Fibroblast of gingiva (primary cell): ENCODE measurements around the gene SMOC1.

ENCODE experiments used
- DNase-seq: peaks from one replicate; pipeline ENCODE4 v3.0.0-alpha.2; 2011; ENCODE audit warnings: low read depth

The SMOC1 gene, protein sequence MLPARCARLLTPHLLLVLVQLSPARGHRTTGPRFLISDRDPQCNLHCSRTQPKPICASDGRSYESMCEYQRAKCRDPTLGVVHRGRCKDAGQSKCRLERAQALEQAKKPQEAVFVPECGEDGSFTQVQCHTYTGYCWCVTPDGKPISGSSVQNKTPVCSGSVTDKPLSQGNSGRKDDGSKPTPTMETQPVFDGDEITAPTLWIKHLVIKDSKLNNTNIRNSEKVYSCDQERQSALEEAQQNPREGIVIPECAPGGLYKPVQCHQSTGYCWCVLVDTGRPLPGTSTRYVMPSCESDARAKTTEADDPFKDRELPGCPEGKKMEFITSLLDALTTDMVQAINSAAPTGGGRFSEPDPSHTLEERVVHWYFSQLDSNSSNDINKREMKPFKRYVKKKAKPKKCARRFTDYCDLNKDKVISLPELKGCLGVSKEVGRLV

GRCh38 chr14:69879175-69880043, at the start of gene SMOC1:
Gene SMOC1 (plus strand): TSS chr14:69879416. CDS start chr14:69879679, 263 bp downstream.
- peak; percentile 63 for DNase-seq

- no peak for DNase-seq
Measured at GRCh38 chr14:69838881-69839416, 40.3 kb upstream of the SMOC1 start.

DNA sequence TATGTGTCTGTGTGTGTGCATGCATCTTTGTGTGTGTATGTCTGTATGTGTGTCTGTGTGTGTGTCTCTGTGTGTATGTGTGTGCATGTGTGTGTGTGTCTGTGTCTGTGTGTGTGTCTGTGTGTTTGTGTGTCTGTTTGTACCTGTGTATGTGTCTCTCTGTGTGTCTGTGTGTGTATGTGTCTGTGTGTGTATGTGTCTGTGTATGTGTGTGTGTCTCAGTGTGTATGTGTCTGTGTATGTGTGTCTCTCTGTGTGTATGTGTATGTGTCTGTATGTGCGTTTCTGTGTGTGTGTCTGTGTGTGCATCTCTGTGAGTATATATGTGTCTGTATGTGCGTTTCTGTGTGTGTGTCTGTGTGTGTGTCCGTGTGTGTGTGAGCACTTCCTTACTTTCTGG, 39.6 kb upstream of the SMOC1 start:
- DNase-seq: no peak

- DNase-seq: no peak
Measured at GRCh38 chr14:69841656-69842055, 37.6 kb upstream of the SMOC1 start.

DNA sequence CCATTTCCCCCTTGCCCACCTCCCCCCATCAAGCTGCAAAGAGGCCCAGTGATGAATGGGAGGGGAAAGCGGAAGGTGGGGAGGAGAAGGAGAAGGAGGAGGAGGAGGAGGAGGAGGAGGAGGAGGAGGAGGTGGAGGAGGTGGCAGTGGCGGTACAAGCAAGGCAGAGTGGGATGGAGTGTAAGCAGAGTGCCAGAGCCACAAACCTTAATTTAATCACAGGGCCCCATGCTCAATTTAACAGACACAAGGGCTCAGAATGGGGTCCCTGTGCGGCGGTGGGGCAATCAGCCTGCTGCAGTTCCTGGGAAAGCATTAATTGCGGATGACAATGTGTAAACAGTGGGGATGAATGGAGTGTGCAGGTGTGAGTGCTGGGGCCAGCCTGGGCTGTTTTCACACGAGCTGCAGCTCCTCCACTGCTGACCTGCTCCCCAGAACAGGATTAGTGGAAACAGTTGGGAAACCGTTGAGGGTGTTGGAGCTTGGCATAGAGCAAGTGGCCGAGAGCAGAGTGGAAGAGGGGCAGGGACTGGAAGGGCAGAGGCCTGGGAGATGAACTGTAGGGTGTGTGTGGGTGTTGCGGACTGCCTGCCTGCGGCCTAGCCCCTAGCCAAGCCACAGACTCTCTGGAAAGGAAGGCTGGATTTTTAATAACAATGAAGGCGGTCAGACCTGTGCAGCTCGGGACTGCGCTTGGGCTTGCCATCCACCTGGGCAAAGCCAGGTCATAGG, 36.4 kb upstream of the SMOC1 start:
- no peak for DNase-seq

DNA sequence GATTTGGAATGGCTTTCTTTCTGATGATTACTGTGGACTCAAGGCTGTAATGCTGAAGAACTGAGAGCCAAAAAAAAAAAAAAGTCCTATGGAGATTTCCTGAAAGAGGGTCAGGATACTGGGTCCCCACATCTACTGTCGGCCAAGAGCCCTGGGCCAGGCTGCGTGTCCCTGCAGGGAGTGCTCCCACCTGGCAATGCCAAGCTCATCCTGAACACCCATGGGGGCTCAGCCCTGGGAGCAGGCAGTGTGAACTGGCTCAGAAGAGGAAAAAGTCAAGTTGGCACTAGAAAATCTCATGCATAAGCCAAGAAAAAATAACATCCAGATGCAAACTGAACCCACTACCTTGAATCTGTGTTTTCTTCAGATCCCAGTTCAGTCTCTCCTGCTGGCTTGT, 35.0 kb upstream of the SMOC1 start:
- no peak for DNase-seq

DNA sequence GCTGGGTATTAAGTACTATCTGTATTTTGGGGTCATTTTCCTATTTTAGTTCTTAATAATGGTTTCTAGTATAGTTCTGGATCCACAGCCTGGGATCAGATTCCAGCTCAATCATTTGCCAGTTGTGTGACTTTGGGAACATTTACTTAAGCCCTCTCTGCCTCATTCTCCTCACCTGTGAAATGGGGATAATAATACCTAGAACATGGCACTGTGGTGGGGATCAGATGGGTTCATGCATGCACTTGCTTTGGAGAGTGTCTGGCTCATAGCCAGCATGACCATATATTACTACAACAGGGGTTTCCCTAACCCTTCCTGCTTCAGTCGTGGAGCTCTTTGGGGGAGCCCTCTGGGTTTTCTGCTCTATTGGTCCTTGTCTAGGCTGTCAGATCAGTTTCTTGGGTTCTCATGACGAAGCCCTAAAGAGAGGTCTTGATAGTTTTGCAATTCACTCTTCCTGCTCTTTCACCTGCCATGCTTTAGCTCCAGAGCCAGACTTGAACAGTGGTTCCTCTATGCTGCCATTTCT, 34.1 kb upstream of the SMOC1 start:
- DNase-seq: no peak

DNA sequence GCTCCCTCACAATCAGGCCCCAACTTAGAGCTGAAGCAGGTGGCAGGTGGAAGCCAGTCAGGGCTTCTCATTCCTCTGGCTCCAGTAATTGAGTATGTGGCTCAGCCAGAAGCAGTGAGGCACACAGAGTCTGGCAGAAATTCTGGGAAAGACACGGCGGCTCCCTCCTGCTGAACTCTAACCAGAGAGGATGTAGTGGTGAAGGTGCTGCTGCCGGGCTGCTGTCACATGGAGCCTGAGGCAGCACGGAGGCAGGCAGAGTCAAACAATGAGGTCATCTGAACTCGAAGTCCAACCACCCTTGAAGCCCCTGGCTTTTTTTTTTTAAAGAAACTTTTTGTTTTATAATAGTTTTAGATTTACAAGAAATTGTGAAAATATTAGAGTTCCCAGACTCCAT, 33.4 kb upstream of the SMOC1 start:
- DNase-seq: no peak

DNA sequence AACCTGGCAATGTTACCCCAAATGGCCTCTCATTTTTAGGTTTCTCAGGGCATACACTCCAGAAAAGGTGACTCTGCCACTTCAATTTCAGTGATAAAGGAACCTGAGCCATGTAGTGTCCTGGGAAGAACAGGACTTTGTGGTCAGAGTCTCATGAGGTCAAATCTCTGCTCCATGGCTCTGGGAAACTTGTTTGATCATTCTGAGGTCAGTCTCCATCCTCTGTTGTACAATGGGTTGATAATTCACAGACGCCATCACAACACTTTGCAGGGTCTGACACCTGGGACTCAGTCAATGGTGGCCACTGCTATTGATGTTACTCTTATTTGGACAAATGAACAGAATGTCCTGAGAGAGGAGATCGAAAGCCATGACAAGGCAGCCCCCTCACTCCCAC, 31.1 kb upstream of the SMOC1 start:
- no peak for DNase-seq

DNA sequence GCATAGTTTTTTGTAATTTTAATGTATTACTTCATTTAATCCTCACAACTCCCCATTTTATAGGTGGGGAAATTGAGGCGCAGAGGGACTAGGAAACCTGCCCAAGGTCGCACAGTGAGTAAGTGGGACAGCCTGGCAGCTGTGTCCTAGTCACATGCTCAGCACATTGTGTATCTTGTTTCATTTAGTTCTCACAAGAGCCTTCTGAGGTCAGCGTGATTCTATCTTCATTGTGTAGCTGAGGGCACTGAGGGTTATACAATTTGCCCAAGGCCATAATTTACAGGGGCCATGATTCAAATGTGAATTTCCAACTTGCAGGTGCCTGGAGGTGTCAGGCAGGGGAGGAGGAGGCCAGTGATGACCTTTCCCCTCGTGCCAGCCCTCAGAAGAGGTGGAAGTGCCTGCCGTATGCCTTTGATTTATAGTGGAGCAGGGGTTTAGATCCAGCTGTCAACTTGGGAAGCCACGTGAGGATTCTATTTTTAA, 30.3 kb upstream of the SMOC1 start:
- DNase-seq: no peak

DNA sequence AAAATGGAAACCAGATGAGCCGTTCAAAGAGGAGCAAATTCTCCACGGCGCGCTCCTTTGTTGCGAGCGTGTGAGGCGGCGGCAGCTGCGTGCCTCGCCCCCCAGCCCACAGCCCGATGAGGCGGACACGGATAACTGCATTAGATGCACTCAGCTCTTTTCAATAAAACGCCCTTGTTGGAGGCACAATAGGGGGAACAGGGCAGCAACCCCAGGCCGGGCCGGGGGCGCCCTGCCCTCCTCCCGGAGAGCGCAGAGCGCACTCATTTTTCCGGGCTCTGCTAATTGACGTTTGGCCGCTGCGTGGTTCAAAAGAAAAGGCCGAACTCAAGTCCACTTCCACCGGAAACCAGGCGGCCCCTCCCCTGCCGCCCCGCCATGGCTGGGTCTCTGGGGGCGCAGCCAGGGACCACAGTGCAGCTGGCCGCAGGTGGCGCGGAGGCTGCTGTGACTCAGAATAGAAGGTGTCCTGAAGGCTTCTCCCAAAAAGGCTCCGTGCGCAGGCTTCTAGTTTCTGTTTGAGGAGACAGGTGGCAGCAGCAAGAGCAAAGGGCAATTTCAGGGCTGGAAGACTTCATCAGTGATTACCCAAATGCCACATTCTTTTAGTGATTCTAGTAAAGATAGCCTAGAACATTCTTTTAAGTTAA, 29.0 kb upstream of the SMOC1 start:
- DNase-seq: no peak

- DNase-seq: no peak
Measured at GRCh38 chr14:69850736-69851112, 28.5 kb upstream of the SMOC1 start.

GRCh38 chr14:69852531-69853321, 26.5 kb upstream of the SMOC1 start:
- DNase-seq: no peak

DNA sequence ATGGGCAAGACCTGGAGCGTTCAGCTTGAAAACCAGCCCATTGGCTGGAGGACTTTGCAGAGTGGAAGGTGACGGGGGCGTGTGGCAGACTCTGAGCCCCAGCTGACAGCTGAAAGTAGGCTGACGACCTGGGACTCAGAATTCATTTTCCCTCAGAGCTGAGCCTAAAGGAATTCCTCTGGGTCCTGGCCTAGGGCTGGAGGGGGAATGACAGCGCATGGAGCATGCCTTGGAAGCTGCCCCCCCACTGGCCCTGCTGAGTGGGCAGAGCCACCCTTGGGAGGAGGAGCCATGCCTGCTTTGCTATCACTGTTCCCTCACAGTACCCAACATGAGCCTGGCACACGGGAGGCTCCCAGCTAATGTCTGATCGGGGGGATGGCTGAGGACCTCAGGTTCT, 25.4 kb upstream of the SMOC1 start:
- DNase-seq: no peak

GRCh38 chr14:69854598-69854997, 24.6 kb upstream of the SMOC1 start:
- no peak for DNase-seq

GRCh38 chr14:69855180-69855832, 23.9 kb upstream of the SMOC1 start:
- DNase-seq: no peak

- DNase-seq: no peak
Measured at GRCh38 chr14:69858801-69859200, 20.4 kb upstream of the SMOC1 start.

DNA sequence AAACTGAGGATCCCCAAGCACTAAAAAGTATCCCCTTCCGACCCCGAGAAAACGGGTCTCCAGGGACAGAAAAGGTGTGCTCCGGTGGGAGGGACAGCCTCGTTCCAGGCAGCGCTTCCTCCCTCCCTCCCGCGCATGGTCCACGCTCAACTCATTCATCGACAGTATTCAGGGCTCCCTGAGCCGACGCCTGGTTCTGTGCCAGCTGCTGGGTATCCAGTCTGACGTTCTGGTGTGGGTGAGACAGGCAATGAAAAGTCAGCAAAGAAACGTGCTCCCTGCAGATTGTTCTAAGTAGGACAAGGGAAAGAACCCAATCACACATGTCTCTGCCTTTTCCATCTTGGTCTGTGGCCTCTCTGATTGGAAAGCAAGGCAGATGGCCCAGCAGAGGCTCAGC, 19.6 kb upstream of the SMOC1 start:
- no peak for DNase-seq

- no peak for DNase-seq
Measured at GRCh38 chr14:69860221-69860620, 19.0 kb upstream of the SMOC1 start.

GRCh38 chr14:69861025-69861569, 18.1 kb upstream of the SMOC1 start:
- no peak for DNase-seq
